H1 (cell line): ENCODE data around the gene NUP210. TPM values are rescaled to one million over a fixed set of nuclear protein-coding genes. Genes with fewer than 3 reads are reported as not detected.

ENCODE experiments used
- CTCF ChIA-PET: fragments of 300-600 bp; sonication (Branson Sonifier 250); formaldehyde crosslinking; loops from one replicate; lab custom pipeline; 2021; ENCODE audit not compliant: partially characterized antibody; lab: Charles Lee
- POLR2A ChIA-PET: fragments of 300-600 bp; sonication (Branson Sonifier 250); formaldehyde crosslinking; loops from one replicate; lab custom pipeline; 2021; ENCODE audit warnings: inconsistent platforms; ENCODE audit not compliant: partially characterized antibody; lab: Charles Lee
- DNase-seq, 2 experiments: peaks; one replicate each; pipeline versions ENCODE4 v3.0.0 to v3.0.0-alpha.2; 2010 to 2022; ENCODE audit warnings: low spot score in 2 of 2, low read depth in 1 of 2, mixed read lengths in 1 of 2
- FAIRE-seq: peaks from 2 replicates; lab custom pipeline; 2011; peaks lifted over from hg19 to GRCh38; lab: Jason Lieb, UNC
- H2AFZ ChIP-seq: 2 replicates; pipeline ENCODE4 v1.8.1; 2012; ENCODE audit warnings: low read length, inconsistent platforms
- H2AK5ac ChIP-seq: 2 replicates; pipeline ENCODE4 v1.6.1; 2013; ENCODE audit warnings: low read depth, low read length
- H2BK120ac ChIP-seq: replicated peaks from 2 replicates; pipeline ENCODE3; 2013; ENCODE audit warnings: low read depth, low read length, inconsistent platforms
- H2BK12ac ChIP-seq: 2 replicates; pipeline ENCODE4 v1.6.1; 2013; ENCODE audit warnings: low read depth, low read length
- H2BK15ac ChIP-seq: 2 replicates; pipeline ENCODE4 v1.6.1; 2013; ENCODE audit warnings: low read length
- H2BK20ac ChIP-seq: 2 replicates; pipeline ENCODE4 v1.6.1; 2013; ENCODE audit warnings: low read length
- H2BK5ac ChIP-seq: 2 replicates; pipeline ENCODE4 v1.6.1; 2013; ENCODE audit warnings: low read depth, low read length
- H3K14ac ChIP-seq: 2 replicates; pipeline ENCODE4 v1.6.1; 2013; ENCODE audit warnings: inconsistent platforms; ENCODE audit not compliant: insufficient read length
- H3K18ac ChIP-seq: 2 replicates; pipeline ENCODE4 v1.6.1; 2013; ENCODE audit warnings: low read length; ENCODE audit errors: extremely low read depth
- H3K23ac ChIP-seq: 2 replicates; pipeline ENCODE4 v1.6.1; 2013; ENCODE audit warnings: inconsistent platforms; ENCODE audit not compliant: insufficient read length
- H3K23me2 ChIP-seq: 2 replicates; pipeline ENCODE4 v1.6.1; 2013; ENCODE audit warnings: low read depth, low read length
- H3K27ac ChIP-seq: 2 replicates; pipeline ENCODE4 v1.6.1; 2011; ENCODE audit warnings: low read depth, low read length, inconsistent platforms
- H3K27me3 ChIP-seq, 4 experiments: replicated peaks in 1 of 4; 1 replicate in 1 of 4; 2 replicates in 3 of 4; pipeline versions ENCODE4 v1.6.1 to v1.8.1; 2011 to 2013; ENCODE audit warnings: low read length in 3 of 4, mild to moderate bottlenecking in 3 of 4, inconsistent platforms in 2 of 4, mixed read lengths in 2 of 4, moderate library complexity in 1 of 4; ENCODE audit not compliant: control insufficient read depth in 3 of 4, insufficient read depth in 3 of 4; ENCODE audit errors: extremely low read depth in 1 of 4
- H3K36me3 ChIP-seq, 4 experiments: 2 replicates each; pipeline versions ENCODE4 v1.6.1 to v1.8.1; 2011 to 2013; ENCODE audit warnings: mild to moderate bottlenecking in 4 of 4, low read length in 3 of 4, moderate library complexity in 2 of 4, control low read depth in 1 of 4, inconsistent platforms in 1 of 4; ENCODE audit not compliant: insufficient read depth in 4 of 4, control insufficient read depth in 2 of 4
- H3K4ac ChIP-seq: replicated peaks from 2 replicates; pipeline ENCODE3; 2013; ENCODE audit warnings: low read length, low read depth, mixed read lengths, inconsistent platforms; ENCODE audit not compliant: insufficient read length
- H3K4me1 ChIP-seq, 4 experiments: replicated peaks in 1 of 4; 1 replicate in 1 of 4; 2 replicates in 3 of 4; pipeline versions ENCODE4 v1.6.1 to v1.8.1; 2011 to 2013; ENCODE audit warnings: low read length in 3 of 4, inconsistent platforms in 2 of 4, mixed read lengths in 1 of 4; ENCODE audit not compliant: insufficient read depth in 4 of 4, control insufficient read depth in 3 of 4
- H3K4me2 ChIP-seq, 2 experiments: 2 replicates each; pipeline versions ENCODE4 v1.6.1 to v1.8.1; 2011 to 2013; ENCODE audit warnings: low read depth in 2 of 2, low read length in 2 of 2, control low read depth in 1 of 2, inconsistent platforms in 1 of 2, mild to moderate bottlenecking in 1 of 2; ENCODE audit not compliant: insufficient read depth in 1 of 2
- H3K4me3 ChIP-seq, 4 experiments: fragments of 200-600, 300-600 bp in 1 of 4; sonication (generic), shearing (Covaris generic), sonication (Bioruptor Twin) in 1 of 4; 2 replicates each; pipeline versions ENCODE4 v1.5.1 to v1.8.1; 2011 to 2016; ENCODE audit warnings: low read length in 4 of 4, low read depth in 3 of 4, control low read depth in 2 of 4, inconsistent platforms in 2 of 4, mild to moderate bottlenecking in 2 of 4, mixed read lengths in 1 of 4, moderate library complexity in 1 of 4; ENCODE audit not compliant: insufficient read depth in 2 of 4; ENCODE audit errors: extremely low read depth in 1 of 4
- H3K56ac ChIP-seq: replicated peaks from 2 replicates; pipeline ENCODE3; 2013; ENCODE audit warnings: low read depth, mild to moderate bottlenecking, mixed read lengths, low read length, inconsistent platforms; ENCODE audit not compliant: insufficient read length
- H3K79me1 ChIP-seq: 2 replicates; pipeline ENCODE4 v1.6.1; 2013; ENCODE audit warnings: low read depth, low read length, control low read depth
- H3K79me2 ChIP-seq, 2 experiments: 2 replicates each; pipeline versions ENCODE4 v1.6.1 to v1.8.1; 2012 to 2013; ENCODE audit warnings: low read length in 2 of 2, mild to moderate bottlenecking in 2 of 2, inconsistent platforms in 1 of 2; ENCODE audit not compliant: insufficient read depth in 2 of 2, control insufficient read depth in 1 of 2
- H3K9ac ChIP-seq, 4 experiments: replicated peaks in 1 of 4; 1 replicate in 1 of 4; 2 replicates in 3 of 4; pipeline versions ENCODE4 v1.6.1 to v1.8.1; 2011 to 2013; ENCODE audit warnings: low read depth in 3 of 4, low read length in 3 of 4, control low read depth in 2 of 4, mild to moderate bottlenecking in 2 of 4, moderate library complexity in 2 of 4, inconsistent platforms in 1 of 4; ENCODE audit errors: extremely low read depth in 1 of 4
- H3K9me3 ChIP-seq, 2 experiments: 2 replicates each; pipeline versions ENCODE4 v1.6.1 to v1.8.1; 2012 to 2013; ENCODE audit warnings: mild to moderate bottlenecking in 2 of 2, moderate library complexity in 2 of 2, control low read depth in 1 of 2, inconsistent platforms in 1 of 2, low read depth in 1 of 2, low read length in 1 of 2, mixed read lengths in 1 of 2; ENCODE audit not compliant: insufficient read depth in 2 of 2
- H4K20me1 ChIP-seq, 2 experiments: replicated peaks in 1 of 2; 2 replicates each; pipeline versions ENCODE3 to v1.8.1; 2011 to 2013; ENCODE audit warnings: inconsistent platforms in 2 of 2, low read length in 2 of 2, mild to moderate bottlenecking in 1 of 2; ENCODE audit not compliant: insufficient read depth in 2 of 2, control insufficient read depth in 1 of 2
- H4K5ac ChIP-seq: 2 replicates; pipeline ENCODE4 v1.6.1; 2013; ENCODE audit warnings: low read length, low read depth, mixed read lengths, inconsistent platforms; ENCODE audit not compliant: insufficient read length
- H4K8ac ChIP-seq: 2 replicates; pipeline ENCODE4 v1.8.0; 2013; ENCODE audit warnings: mild to moderate bottlenecking, moderate library complexity, low read length, inconsistent platforms; ENCODE audit not compliant: insufficient read depth; ENCODE audit errors: extremely low read depth
- H4K91ac ChIP-seq: replicated peaks from 2 replicates; pipeline ENCODE3; 2013; ENCODE audit warnings: low read length, mixed read lengths, inconsistent platforms; ENCODE audit not compliant: insufficient read length
- BRCA1 ChIP-seq: IDR thresholded peaks from 2 replicates; pipeline ENCODE4 v1.6.1; 2012; ENCODE audit warnings: low read depth, low read length, improper control_type of control experiment
- CBX8 ChIP-seq: fragments of 300-800, 300-1000 bp; sonication (generic); IDR thresholded peaks from 2 replicates; pipeline ENCODE4 v1.7.1; 2016; ENCODE audit warnings: low read depth, low read length, borderline replicate concordance
- EP300 ChIP-seq, 2 experiments: IDR thresholded peaks; 1 replicate in 1 of 2; 2 replicates in 1 of 2; pipeline ENCODE4 v1.6.1; 2011 to 2012; ENCODE audit warnings: low read depth in 2 of 2, low read length in 2 of 2, mild to moderate bottlenecking in 2 of 2, borderline replicate concordance in 1 of 2, inconsistent platforms in 1 of 2, moderate library complexity in 1 of 2
- GABPA ChIP-seq: IDR thresholded peaks from 2 replicates; pipeline ENCODE4 v1.6.1; 2011; ENCODE audit warnings: mild to moderate bottlenecking, low read length, moderate library complexity, borderline replicate concordance; ENCODE audit not compliant: insufficient read depth
- GTF2F1 ChIP-seq: IDR thresholded peaks from 2 replicates; pipeline ENCODE4 v1.6.1; 2012; ENCODE audit warnings: low read depth, low read length, improper control_type of control experiment, borderline replicate concordance
- PHF8 ChIP-seq: fragments of 200-600 bp; sonication (generic); conservative IDR thresholded peaks from 2 replicates; pipeline ENCODE4 v1.7.1; 2012; ENCODE audit warnings: low read depth, mild to moderate bottlenecking, inconsistent platforms, low read length, moderate library complexity
- POLR2AphosphoS5 ChIP-seq: IDR thresholded peaks from 2 replicates; pipeline ENCODE4 v1.6.1; 2011; ENCODE audit warnings: low read depth, low read length
- RAD21 ChIP-seq, 2 experiments: IDR thresholded peaks in 1 of 2; conservative IDR thresholded peaks in 1 of 2; 2 replicates each; pipeline ENCODE4 v1.6.1; 2011; ENCODE audit warnings: low read depth in 2 of 2, low read length in 2 of 2, improper control_type of control experiment in 1 of 2, inconsistent platforms in 1 of 2, mild to moderate bottlenecking in 1 of 2, moderate library complexity in 1 of 2
- SIN3A ChIP-seq, 2 experiments: IDR thresholded peaks in 1 of 2; conservative IDR thresholded peaks in 1 of 2; 2 replicates each; pipeline ENCODE4 v1.6.1; 2011 to 2012; ENCODE audit warnings: low read length in 2 of 2, improper control_type of control experiment in 1 of 2, low read depth in 1 of 2, mild to moderate bottlenecking in 1 of 2
- TBP ChIP-seq: IDR thresholded peaks from 2 replicates; pipeline ENCODE4 v1.6.1; 2011; ENCODE audit warnings: low read depth, low read length, improper control_type of control experiment
- YY1 ChIP-seq: IDR thresholded peaks from 2 replicates; pipeline ENCODE4 v1.6.1; 2011; ENCODE audit warnings: low read depth, mild to moderate bottlenecking, low read length
- WGBS, 2 experiments: shearing (Covaris generic) in 1 of 2; methylation state at CpG; one replicate each; pipeline versions ENCODE4 v1.1.6 to v1.1.7; 2013 to 2015; ENCODE audit warnings: low lambda C conversion rate in 2 of 2, mixed read lengths in 2 of 2, inconsistent platforms in 1 of 2, low coverage in 1 of 2, missing lambda C conversion rate in 1 of 2; ENCODE audit not compliant: insufficient replicate concordance in 2 of 2, insufficient coverage in 1 of 2, insufficient read length in 1 of 2; ENCODE audit errors: extremely low coverage in 1 of 2, missing lambda C conversion rate in 1 of 2; 5-methylcytosine and 5-hydroxymethylcytosine counted together
- polyA plus RNA-seq, 7 experiments: library from polyadenylated mRNA; depleted of rRNA in 3 of 7; stranded (reverse) in 5 of 7; unstranded in 2 of 7; fragments of >200 nt in 5 of 7; fragments of 200-250 nt in 2 of 7; gene quantifications; 1 replicate in 5 of 7; 2 replicates in 1 of 7; 4 replicates in 1 of 7; pipeline versions ENCODE4 v1.2.1 to v1.2.3, GENCODE V29; 2011 to 2013; ENCODE audit warnings: missing spikeins in 2 of 7, mixed read lengths in 2 of 7
- total RNA-seq: library from RNA; stranded (reverse); fragmentation: NEBNext Ultra II Directional; extraction: Animal tissue kit (Norgen Biotek cat#: 25700); gene quantifications from 2 replicates; pipeline ENCODE4 v1.2.1, GENCODE V29; 2021

The NUP210 gene
- total and polyA plus RNA-seq, 2 of the 8 experiments (the other 6 are each of a cell fraction or from before 2014, with no cell fraction given) = 51.0 to 53.7 TPM

- Histone ChIP-seq H2AFZ (no peak overlapping the region), H3K79me2 (no peaks in the 10 kb centered on the region; a peak in 1 of 4 replicates), H4K8ac (0 out of 2 replicates have a peak overlapping the region, but pooled peaks have one; percentile 8), H2BK120ac (no peak overlapping the region), H3K79me1 (no peaks in the 10 kb centered on the region), H2BK12ac (no peak overlapping the region), H3K9me3 (no peaks in the 10 kb centered on the region), H3K4ac (no peak overlapping the region), H2AK5ac (no peak overlapping the region), H3K18ac (no peak overlapping the region), H2BK15ac (no peak overlapping the region), H3K4me1 (0 out of 7 replicates have a peak, but pooled peaks cover 0 to 8% (median 0%) of the 10 kb centered on the region in 4 experiments), H3K36me3 (peaks cover 0 to 4% (median 2%) of the 10 kb centered on the region in 4 experiments; a peak in 4 of 8 replicates), H3K4me2 (no peak overlapping the region), H3K23me2 (no peaks in the 10 kb centered on the region), H2BK20ac (no peak overlapping the region), H4K20me1 (peaks cover 0 to 1% of the 10 kb centered on the region in 2 experiments), H3K56ac (no peak overlapping the region), H3K4me3 (no peak overlapping the region), H4K91ac (no peak overlapping the region), H3K27me3 (no peaks in the 10 kb centered on the region), H3K27ac (no peak overlapping the region), H3K9ac (no peak overlapping the region), H3K14ac (no peak overlapping the region), H2BK5ac (no peak overlapping the region), H3K23ac (no peak overlapping the region), H4K5ac (no peak overlapping the region)
- 76% methylated on average over 10 of the region's 11 CpGs; no CpG with 5 or more reads in 1 of the 2 experiments for WGBS, 2 experiments
- FAIRE-seq (no peak), DNase-seq (no peak)
- ChIA-PET CTCF (interaction anchor here (0.9 to 6.2 kb wide), 11 partner anchors 12 to 255 kb away, joined by 3 to 57 read pairs (median 4); no protein-coding TSS in a partner anchor), POLR2A (no interaction called here)
- TF ChIP-seq YY1 = no peak
- no peak for TF ChIP-seq GABPA
- no peak for TF ChIP-seq PHF8
- TF ChIP-seq BRCA1 = no peak
- TF ChIP-seq CBX8 = no peak
- no peak for TF ChIP-seq TBP
- no peak for TF ChIP-seq EP300 (IDR thresholded peaks at IDR 0.05; ENCODE audit: borderline replicate concordance in 1 of 2, low read depth in 2 of 2, low read length in 2 of 2)
- TF ChIP-seq RAD21 (IDR thresholded peaks at IDR 0.05 in 1 of 2, conservative IDR thresholded peaks at IDR 0.05 in 1 of 2; ENCODE audit: low read depth in 2 of 2, low read length in 2 of 2) = no peak
- TF ChIP-seq POLR2AphosphoS5 = no peak
- TF ChIP-seq SIN3A (conservative IDR thresholded peaks at IDR 0.05 in 1 of 2, IDR thresholded peaks at IDR 0.05 in 1 of 2; ENCODE audit: low read depth in 1 of 2, low read length in 2 of 2) = no peak
- TF ChIP-seq GTF2F1 = no peak
These were observed 26.4 kb downstream of the NUP210 start for GRCh38 chr3:13393427-13394360.
